KMS-11 (cell line): Measurements from ENCODE around the gene USP38.

Experiments
- H2AFZ ChIP-seq: fragments of 200-600 bp; sonication (generic); 2 replicates; pipeline ENCODE4 v1.6.1; 2016; ENCODE audit warnings: antibody characterized with exemption, mixed run types, low read depth
- H3K27ac ChIP-seq: fragments of 200-600 bp; sonication (generic); 2 replicates; pipeline ENCODE4 v1.6.1; 2016; ENCODE audit warnings: mild to moderate bottlenecking, mixed run types
- H3K27me3 ChIP-seq: fragments of 200-600 bp; sonication (generic); 2 replicates; pipeline ENCODE4 v1.6.1; 2017; ENCODE audit warnings: mild to moderate bottlenecking, low read depth, mixed run types, moderate library complexity; ENCODE audit not compliant: insufficient read depth
- H3K36me3 ChIP-seq: fragments of 200-600 bp; sonication (generic); 2 replicates; pipeline ENCODE4 v1.6.1; 2017; ENCODE audit warnings: mild to moderate bottlenecking, mixed run types; ENCODE audit not compliant: insufficient read depth
- H3K4me1 ChIP-seq: fragments of 200-600 bp; sonication (generic); 2 replicates; pipeline ENCODE4 v1.6.1; 2016; ENCODE audit warnings: mild to moderate bottlenecking, low read depth, mixed run types; ENCODE audit not compliant: poor library complexity, severe bottlenecking
- H3K4me2 ChIP-seq: fragments of 200-600 bp; sonication (generic); 2 replicates; pipeline ENCODE4 v1.7.0; 2016; ENCODE audit warnings: mild to moderate bottlenecking, mixed run types
- H3K4me3 ChIP-seq: fragments of 200-600 bp; sonication (generic); IDR thresholded peaks from 2 replicates; pipeline ENCODE4 v1.6.1; 2017; ENCODE audit warnings: low read depth, low read length, mixed read lengths; ENCODE audit not compliant: insufficient read depth
- H3K79me2 ChIP-seq: fragments of 200-600 bp; sonication (generic); 2 replicates; pipeline ENCODE4 v1.6.1; 2016; ENCODE audit warnings: low read depth, mixed run types; ENCODE audit not compliant: insufficient read depth
- H3K9ac ChIP-seq: fragments of 200-600 bp; sonication (generic); 2 replicates; pipeline ENCODE4 v1.6.1; 2016; ENCODE audit warnings: mild to moderate bottlenecking, mixed run types
- H4K20me1 ChIP-seq: fragments of 200-600 bp; sonication (generic); 2 replicates; pipeline ENCODE4 v1.6.1; 2016; ENCODE audit warnings: mild to moderate bottlenecking, mixed run types; ENCODE audit not compliant: insufficient read depth
- CTCF ChIP-seq: fragments of 200-600 bp; sonication (generic); conservative IDR thresholded peaks from 2 replicates; pipeline ENCODE4 v1.6.1; 2017; ENCODE audit warnings: low read depth, mild to moderate bottlenecking, antibody characterized with exemption, low read length, moderate library complexity, mixed read lengths

USP38 gene

GRCh38 chr4:143212566-143212965 is 27.8 kb downstream of the USP38 start:
- Histone ChIP-seq H3K4me3 (no peak overlapping the region), H3K9ac (no peak overlapping the region), H3K27ac (no peak overlapping the region), H4K20me1 (no peaks in the 10 kb centered on the region), H2AFZ (no peak overlapping the region), H3K4me2 (no peak overlapping the region), H3K27me3 (no peaks in the 10 kb centered on the region), H3K4me1 (no peaks in the 10 kb centered on the region), H3K79me2 (no peaks in the 10 kb centered on the region), H3K36me3 (no peaks in the 10 kb centered on the region; the same call in 1 of the 2 replicates)
- no peak for TF ChIP-seq CTCF

- no peak overlapping the region for H3K4me2 ChIP-seq
- no peaks in the 10 kb centered on the region; the same call in 1 of the 2 replicates for H3K36me3 ChIP-seq
- H3K79me2 ChIP-seq = no peaks in the 10 kb centered on the region
- no peaks in the 10 kb centered on the region for H3K4me1 ChIP-seq
- no peak overlapping the region for H3K27ac ChIP-seq
- H3K4me3 ChIP-seq = no peak overlapping the region
- no peak overlapping the region for H3K9ac ChIP-seq
- no peak for TF ChIP-seq CTCF
- no peak overlapping the region for H2AFZ ChIP-seq
- no peaks in the 10 kb centered on the region for H3K27me3 ChIP-seq
- H4K20me1 ChIP-seq = no peaks in the 10 kb centered on the region
These were observed 31.2 kb downstream of the USP38 start for GRCh38 chr4:143215873-143216272.

GRCh38 chr4:143224255-143224654 is 39.5 kb downstream of the USP38 start:
- TF ChIP-seq CTCF = no peak
- H2AFZ ChIP-seq = no peak overlapping the region
- no peaks in the 10 kb centered on the region for H3K79me2 ChIP-seq
- no peaks in the 10 kb centered on the region for H3K4me1 ChIP-seq
- H3K27me3 ChIP-seq = no peaks in the 10 kb centered on the region
- H3K4me2 ChIP-seq = no peak overlapping the region
- H4K20me1 ChIP-seq = no peaks in the 10 kb centered on the region
- H3K36me3 ChIP-seq = no peaks in the 10 kb centered on the region
- no peak overlapping the region for H3K9ac ChIP-seq
- no peak overlapping the region for H3K27ac ChIP-seq
- no peak overlapping the region for H3K4me3 ChIP-seq

GRCh38 chr4:143225167-143225566 is 40.5 kb downstream of the USP38 start:
- Histone ChIP-seq H3K9ac (no peak overlapping the region), H3K79me2 (no peaks in the 10 kb centered on the region)
- no peak for TF ChIP-seq CTCF

More at GRCh38 chr4:143225167-143225566, 40.5 kb downstream of the USP38 start:
- H3K27me3 ChIP-seq = no peaks in the 10 kb centered on the region
- no peak overlapping the region for H3K4me3 ChIP-seq
- H3K4me2 ChIP-seq = no peak overlapping the region
- no peaks in the 10 kb centered on the region for H3K4me1 ChIP-seq
- no peaks in the 10 kb centered on the region for H4K20me1 ChIP-seq
- H3K36me3 ChIP-seq = no peaks in the 10 kb centered on the region
- no peak overlapping the region for H3K27ac ChIP-seq
- H2AFZ ChIP-seq = no peak overlapping the region
